Muscle of leg (tissue), 11 donors: ENCODE data around the gene ZNF497. TPM values are rescaled to one million over a fixed set of nuclear protein-coding genes. Genes with fewer than 3 reads are reported as not detected.
A peak's percentile ranks its signal among the peaks of the same experiment; 100 is the strongest.

Experiments
- DNase-seq: peaks from one replicate; pipeline ENCODE4 v3.0.0; 2013
- H3K27ac ChIP-seq: one replicate; pipeline ENCODE4 v1.5.1; 2013; ENCODE audit warnings: mild to moderate bottlenecking, low read length, control low read depth
- H3K27me3 ChIP-seq: one replicate; pipeline ENCODE4 v1.6.1; 2013; ENCODE audit warnings: low read length; ENCODE audit not compliant: control insufficient read depth, insufficient read depth
- H3K36me3 ChIP-seq: one replicate; pipeline ENCODE4 v1.6.1; 2013; ENCODE audit warnings: low read length; ENCODE audit not compliant: control insufficient read depth, insufficient read depth
- H3K4me1 ChIP-seq: one replicate; pipeline ENCODE4 v1.6.1; 2013; ENCODE audit warnings: low read length; ENCODE audit not compliant: control insufficient read depth, insufficient read depth
- H3K4me3 ChIP-seq: one replicate; pipeline ENCODE4 v1.5.1; 2013; ENCODE audit warnings: low read length, control low read depth
- H3K9me3 ChIP-seq: replicated peaks from 2 replicates; pipeline ENCODE4 v1.6.1; 2013; ENCODE audit warnings: low read depth, low read length; ENCODE audit not compliant: control insufficient read depth
- WGBS: methylation state at CpG from one replicate; pipeline ENCODE4 v1.1.5; 2013; ENCODE audit warnings: missing lambda C conversion rate; ENCODE audit not compliant: insufficient coverage; 5-methylcytosine and 5-hydroxymethylcytosine counted together
- polyA plus RNA-seq, 8 donors: library from polyadenylated mRNA; unstranded; fragments of 120-200 nt; gene quantifications; one replicate each; pipeline versions ENCODE4 v1.2.1 to v1.2.3, GENCODE V29; 2013; ENCODE audit warnings: inconsistent platforms in 1 of 8, low replicate concordance in 1 of 8; ENCODE audit not compliant: insufficient read length in 8 of 8, insufficient read depth in 1 of 8
- total RNA-seq: library from RNA; stranded (reverse); fragments of 120-200 nt; gene quantifications from one replicate; pipeline ENCODE4 v1.2.4, GENCODE V29; 2013

Gene ZNF497
- total and polyA plus RNA-seq, 9 donors = 1.8 to 3.2 (median 2.7) TPM

GRCh38 chr19:58367698-58368454, 5.3 kb upstream of the ZNF497 start:
- Histone ChIP-seq H3K27me3 (no peaks in the 10 kb centered on the region), H3K9me3 (no peaks in the 10 kb centered on the region), H3K4me3 (no peak overlapping the region), H3K4me1 (peaks cover 2% of the 10 kb centered on the region), H3K36me3 (peaks cover 18% of the 10 kb centered on the region), H3K27ac (no peak overlapping the region)
- 57% methylated on average over 106 of the region's 106 CpGs for WGBS
- no peak for DNase-seq

- Histone ChIP-seq H3K27ac (no peak overlapping the region), H3K4me1 (peaks cover 5% of the 10 kb centered on the region), H3K9me3 (no peaks in the 10 kb centered on the region), H3K27me3 (no peaks in the 10 kb centered on the region), H3K36me3 (peaks cover 18% of the 10 kb centered on the region), H3K4me3 (no peak overlapping the region)
- no peak for DNase-seq
- WGBS = 83% methylated on average over 30 of the region's 32 CpGs
Observed at GRCh38 chr19:58366585-58367430, 4.3 kb upstream of the ZNF497 start.

GRCh38 chr19:58364146-58364545, 1.6 kb upstream of the ZNF497 start:
- Histone ChIP-seq H3K9me3 (no peaks in the 10 kb centered on the region), H3K27me3 (no peaks in the 10 kb centered on the region), H3K36me3 (peaks cover 18% of the 10 kb centered on the region), H3K4me3 (no peak overlapping the region), H3K4me1 (peaks cover 12% of the 10 kb centered on the region), H3K27ac (no peak overlapping the region)
- DNase-seq = no peak
- 58% methylated on average over 4 of the region's 5 CpGs for WGBS

GRCh38 chr19:58361900-58362271, 665 bp downstream of the ZNF497 start:
- peaks cover 3% of the 10 kb centered on the region for H3K27me3 ChIP-seq
- H3K9me3 ChIP-seq = no peaks in the 10 kb centered on the region
- H3K4me1 ChIP-seq = peaks cover 12% of the 10 kb centered on the region
- H3K27ac ChIP-seq = peak overlapping the region; percentile 98
- H3K36me3 ChIP-seq = peaks cover 9% of the 10 kb centered on the region
- 1% methylated on average over 21 of the region's 28 CpGs for WGBS
- peak; percentile 65 for DNase-seq
- H3K4me3 ChIP-seq = peak overlapping the region; percentile 93

- no peaks in the 10 kb centered on the region for H3K9me3 ChIP-seq
- peaks cover 16% of the 10 kb centered on the region for H3K27me3 ChIP-seq
- peaks cover 3% of the 10 kb centered on the region for H3K36me3 ChIP-seq
- H3K4me3 ChIP-seq = no peak overlapping the region
- peaks cover 18% of the 10 kb centered on the region for H3K4me1 ChIP-seq
- DNase-seq = no peak
- 66% methylated on average over 15 of the region's 19 CpGs for WGBS
- H3K27ac ChIP-seq = no peak overlapping the region
Observed at GRCh38 chr19:58357481-58358145, 4.9 kb downstream of the ZNF497 start.

GRCh38 chr19:58356766-58357480, 5.6 kb downstream of the ZNF497 start:
- WGBS = 21% methylated on average over 75 of the region's 75 CpGs
- Histone ChIP-seq H3K9me3 (no peaks in the 10 kb centered on the region), H3K4me3 (no peak overlapping the region), H3K27ac (no peak overlapping the region), H3K4me1 (peaks cover 17% of the 10 kb centered on the region), H3K27me3 (peaks cover 18% of the 10 kb centered on the region), H3K36me3 (peaks cover 3% of the 10 kb centered on the region)
- DNase-seq = peak; percentile 57

- peaks cover 3% of the 10 kb centered on the region for H3K36me3 ChIP-seq
- H3K4me1 ChIP-seq = peaks cover 9% of the 10 kb centered on the region
- peak overlapping the region; percentile 10 for H3K4me3 ChIP-seq
- WGBS = 15% methylated on average over 94 of the region's 94 CpGs
- peaks cover 22% of the 10 kb centered on the region for H3K27me3 ChIP-seq
- no peak for DNase-seq
- H3K27ac ChIP-seq = no peak overlapping the region
- no peaks in the 10 kb centered on the region for H3K9me3 ChIP-seq
Observed at GRCh38 chr19:58355908-58356765, 6.4 kb downstream of the ZNF497 start.

GRCh38 chr19:58355215-58355796, 7.2 kb downstream of the ZNF497 start:
- WGBS = 91% methylated on average over 9 of the region's 10 CpGs
- no peaks in the 10 kb centered on the region for H3K9me3 ChIP-seq
- H3K36me3 ChIP-seq = peaks cover 3% of the 10 kb centered on the region
- no peak overlapping the region for H3K4me3 ChIP-seq
- no peak for DNase-seq
- H3K4me1 ChIP-seq = peaks cover 12% of the 10 kb centered on the region
- peaks cover 30% of the 10 kb centered on the region for H3K27me3 ChIP-seq
- H3K27ac ChIP-seq = no peak overlapping the region

- Histone ChIP-seq H3K9me3 (no peaks in the 10 kb centered on the region), H3K4me3 (no peak overlapping the region), H3K27me3 (peaks cover 38% of the 10 kb centered on the region), H3K36me3 (peaks cover 3% of the 10 kb centered on the region), H3K4me1 (peaks cover 18% of the 10 kb centered on the region), H3K27ac (no peak overlapping the region)
- whole genome bisulfite sequencing = 80% methylated on average over 6 of the region's 6 CpGs
- no peak for DNase-seq
Observed at GRCh38 chr19:58354478-58355030, 8.0 kb downstream of the ZNF497 start.
